ENCODE results near the gene MOCS1. TPM values are rescaled to one million over a fixed set of nuclear protein-coding genes. Genes with fewer than 3 reads are reported as not detected.

Gene MOCS1
- total RNA-seq, 1 donor from 2014 or later, result 28.6 TPM

- Histone ChIP-seq H3K4me1 (peaks cover 4% of the 10 kb centered on the region), H3K9me3 (replicated peaks) (no peaks in the 10 kb centered on the region), H3K36me3 (peaks cover 39% of the 10 kb centered on the region), H3K27ac (replicated peaks) (no peak overlapping the region), H3K27me3 (ENCODE audit: low read depth) (no peaks in the 10 kb centered on the region), H3K4me3 (no peak overlapping the region)
- no peak for TF ChIP-seq CTCF (IDR thresholded peaks at IDR 0.05; ENCODE audit: borderline replicate concordance)
- DNase-seq, result no peak
- intact Hi-C loops (cut with micrococcal nuclease), result no loop called here
These were observed 66.7 kb downstream of the MOCS1 start for GRCh38 chr6:39867592-39867991.

GRCh38 chr6:39865011-39865888 lies 69.0 kb downstream of the MOCS1 start:
- DNase-seq, result peak; percentile 67
- Histone ChIP-seq H3K27ac (replicated peaks) (no peak overlapping the region), H3K4me1 (peaks cover 16% of the 10 kb centered on the region), H3K27me3 (ENCODE audit: low read depth) (no peaks in the 10 kb centered on the region), H3K9me3 (replicated peaks) (no peaks in the 10 kb centered on the region), H3K4me3 (no peak overlapping the region), H3K36me3 (peaks cover 25% of the 10 kb centered on the region)
- intact Hi-C loops (cut with micrococcal nuclease), result no loop called here
- TF ChIP-seq CTCF (IDR thresholded peaks at IDR 0.05; ENCODE audit: borderline replicate concordance), result peak; percentile 81

- no peak for TF ChIP-seq CTCF (IDR thresholded peaks at IDR 0.05; ENCODE audit: borderline replicate concordance)
- intact Hi-C loops (cut with micrococcal nuclease), result no loop called here
- Histone ChIP-seq H3K27me3 (ENCODE audit: low read depth) (peaks cover 5% of the 10 kb centered on the region), H3K4me3 (no peak overlapping the region), H3K9me3 (replicated peaks) (no peaks in the 10 kb centered on the region), H3K27ac (replicated peaks) (peak overlapping the region; percentile 50), H3K4me1 (peaks cover 21% of the 10 kb centered on the region), H3K36me3 (peaks cover 23% of the 10 kb centered on the region)
- no peak for DNase-seq
These were observed 72.6 kb downstream of the MOCS1 start for GRCh38 chr6:39861663-39862062.

GRCh38 chr6:39859025-39859424 lies 75.2 kb downstream of the MOCS1 start:
- peaks cover 37% of the 10 kb centered on the region for H3K4me1 ChIP-seq
- TF ChIP-seq CTCF (IDR thresholded peaks at IDR 0.05; ENCODE audit: borderline replicate concordance), result no peak
- no peak overlapping the region for H3K4me3 ChIP-seq
- peak overlapping the region; percentile 36 for H3K27ac ChIP-seq (replicated peaks)
- peaks cover 5% of the 10 kb centered on the region for H3K27me3 ChIP-seq (ENCODE audit: low read depth)
- intact Hi-C loops (cut with micrococcal nuclease), result no loop called here
- no peaks in the 10 kb centered on the region for H3K9me3 ChIP-seq (replicated peaks)
- H3K36me3 ChIP-seq, result peaks cover 30% of the 10 kb centered on the region
- DNase-seq, result no peak

GRCh38 chr6:39855356-39855995 lies 78.8 kb downstream of the MOCS1 start:
- Histone ChIP-seq H3K4me1 (peaks cover 55% of the 10 kb centered on the region), H3K36me3 (peaks cover 23% of the 10 kb centered on the region), H3K27me3 (ENCODE audit: low read depth) (peaks cover 5% of the 10 kb centered on the region), H3K27ac (replicated peaks) (peak overlapping the region; percentile 69), H3K4me3 (no peak overlapping the region), H3K9me3 (replicated peaks) (no peaks in the 10 kb centered on the region)
- intact Hi-C loops (cut with micrococcal nuclease), result no loop called here
- no peak for DNase-seq
- TF ChIP-seq CTCF (IDR thresholded peaks at IDR 0.05; ENCODE audit: borderline replicate concordance), result no peak

Other genes with a start within 250 kb of the MOCS1 start
- gene KIF6, start 209.1 kb downstream of the MOCS1 start, total RNA-seq, result 0.69 TPM
- gene DAAM2, start 142.1 kb downstream of the MOCS1 start, total RNA-seq, result 19.1 TPM